ENCODE measurements around the gene SMPDL3A. TPM values are rescaled to one million over a fixed set of nuclear protein-coding genes. Genes with fewer than 3 reads are reported as not detected.
A peak's percentile ranks its signal among the peaks of the same experiment; 100 is the strongest.

SMPDL3A gene
- total RNA-seq, 1 experiment from 2014 or later = 2.4 TPM

DNA sequence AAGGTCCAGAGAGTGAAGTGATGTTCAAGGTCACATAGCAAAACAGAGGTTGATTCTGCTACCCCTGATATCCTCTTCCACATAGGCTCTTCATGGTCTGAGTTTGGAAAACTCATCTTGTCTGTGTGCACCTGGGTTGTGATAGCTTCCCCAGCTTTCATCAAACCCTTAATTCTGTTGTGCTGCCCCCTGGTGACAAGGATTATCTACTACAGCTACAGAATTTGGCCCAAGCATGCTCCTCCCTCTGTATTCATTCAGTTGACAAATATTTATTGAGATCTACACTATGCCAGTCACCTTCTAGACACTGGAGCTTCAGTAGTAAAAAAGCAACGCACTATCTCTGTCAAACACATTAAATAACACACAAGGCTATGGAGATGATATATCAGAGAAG is 50.4 kb downstream of the SMPDL3A start:
- no peaks in the 10 kb centered on the region for H3K79me2 ChIP-seq (ENCODE audit: low read depth)
- no peaks in the 10 kb centered on the region for H3F3A ChIP-seq (ENCODE audit: insufficient read depth, low read depth)
- peak; percentile 48 to 54 for DNase-seq
- H4K20me1 ChIP-seq (ENCODE audit: insufficient read depth) = no peaks in the 10 kb centered on the region
- no peaks in the 10 kb centered on the region for H3K4me1 ChIP-seq (replicated peaks; ENCODE audit: insufficient read depth)
- TF ChIP-seq, protein P1, sequence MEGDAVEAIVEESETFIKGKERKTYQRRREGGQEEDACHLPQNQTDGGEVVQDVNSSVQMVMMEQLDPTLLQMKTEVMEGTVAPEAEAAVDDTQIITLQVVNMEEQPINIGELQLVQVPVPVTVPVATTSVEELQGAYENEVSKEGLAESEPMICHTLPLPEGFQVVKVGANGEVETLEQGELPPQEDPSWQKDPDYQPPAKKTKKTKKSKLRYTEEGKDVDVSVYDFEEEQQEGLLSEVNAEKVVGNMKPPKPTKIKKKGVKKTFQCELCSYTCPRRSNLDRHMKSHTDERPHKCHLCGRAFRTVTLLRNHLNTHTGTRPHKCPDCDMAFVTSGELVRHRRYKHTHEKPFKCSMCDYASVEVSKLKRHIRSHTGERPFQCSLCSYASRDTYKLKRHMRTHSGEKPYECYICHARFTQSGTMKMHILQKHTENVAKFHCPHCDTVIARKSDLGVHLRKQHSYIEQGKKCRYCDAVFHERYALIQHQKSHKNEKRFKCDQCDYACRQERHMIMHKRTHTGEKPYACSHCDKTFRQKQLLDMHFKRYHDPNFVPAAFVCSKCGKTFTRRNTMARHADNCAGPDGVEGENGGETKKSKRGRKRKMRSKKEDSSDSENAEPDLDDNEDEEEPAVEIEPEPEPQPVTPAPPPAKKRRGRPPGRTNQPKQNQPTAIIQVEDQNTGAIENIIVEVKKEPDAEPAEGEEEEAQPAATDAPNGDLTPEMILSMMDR (conservative IDR thresholded peaks at IDR 0.05) = peak; percentile 88
- TF ChIP-seq EZH2 (IDR thresholded peaks at IDR 0.05; ENCODE audit: low read depth) = no peak
- no peak overlapping the region for H3K27ac ChIP-seq
- H3K36me3 ChIP-seq (ENCODE audit: low read depth) = no peaks in the 10 kb centered on the region
- H2AFZ ChIP-seq = peak overlapping the region; percentile 30; the same call in 1 of the 2 replicates
- BruUV-seq (replicated peaks) = no TSS peak
- ChIA-PET CTCF (interaction anchor here (0.5 to 2.3 kb wide), 5 partner anchors 51 to 627 kb away, joined by 3 to 18 read pairs (median 3); partner anchors contain the start of gene SMPDL3A), POLR2A (ENCODE audit: unreplicated experiment) (no interaction called here)
- H3K4me3 ChIP-seq = no peak overlapping the region
- no peaks in the 10 kb centered on the region for H3K9me3 ChIP-seq (ENCODE audit: insufficient read depth, low read depth)
- H3K4me2 ChIP-seq = no peak overlapping the region
- intact Hi-C loops (cut with micrococcal nuclease; ENCODE audit: unreplicated experiment) = loop anchor here (1.0 to 5.0 kb wide), 5 partner anchors 47 to 812 kb away; partner anchors contain the start of gene PKIB
- H3K9me2 ChIP-seq (ENCODE audit: insufficient read depth) = no peaks in the 10 kb centered on the region
- H3K27me3 ChIP-seq (ENCODE audit: insufficient read depth, low read depth) = no peaks in the 10 kb centered on the region

DNA sequence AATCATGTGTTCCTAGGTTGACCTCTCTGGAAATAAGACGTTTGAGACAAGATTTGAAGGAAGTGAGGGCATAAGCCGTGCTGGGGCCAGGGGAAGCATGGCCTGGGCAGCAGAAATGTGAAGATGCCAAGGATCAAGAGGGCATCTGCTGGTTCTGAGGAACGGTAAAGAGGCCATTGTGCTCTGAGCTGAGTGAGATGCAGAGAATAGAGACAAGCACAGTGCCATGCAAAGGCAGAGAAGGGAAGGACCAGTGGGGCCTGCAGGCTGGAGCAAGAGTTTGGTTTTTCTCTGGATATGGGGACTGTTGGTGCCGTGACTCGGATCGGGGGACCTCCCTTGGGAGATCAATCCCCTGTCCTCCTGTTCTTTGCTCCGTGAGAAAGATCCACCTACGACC is 50.8 kb downstream of the SMPDL3A start:
- Histone ChIP-seq H3K4me1 (replicated peaks; ENCODE audit: insufficient read depth) (no peaks in the 10 kb centered on the region), H2AFZ (peak overlapping the region; percentile 30; the same call in 1 of the 2 replicates), H4K20me1 (ENCODE audit: insufficient read depth) (no peaks in the 10 kb centered on the region), H3K9me3 (ENCODE audit: insufficient read depth, low read depth) (no peaks in the 10 kb centered on the region), H3K36me3 (ENCODE audit: low read depth) (no peaks in the 10 kb centered on the region), H3K4me3 (no peak overlapping the region), H3K79me2 (ENCODE audit: low read depth) (no peaks in the 10 kb centered on the region), H3K9me2 (ENCODE audit: insufficient read depth) (no peaks in the 10 kb centered on the region), H3K27me3 (ENCODE audit: insufficient read depth, low read depth) (no peaks in the 10 kb centered on the region), H3F3A (ENCODE audit: insufficient read depth, low read depth) (no peaks in the 10 kb centered on the region), H3K4me2 (no peak overlapping the region), H3K27ac (no peak overlapping the region)
- intact Hi-C loops (cut with micrococcal nuclease; ENCODE audit: unreplicated experiment) = loop anchor here (1.0 to 5.0 kb wide), 5 partner anchors 48 to 813 kb away; partner anchors contain the start of gene PKIB
- ChIA-PET CTCF (interaction anchor here (0.6 to 2.3 kb wide), 2 partner anchors 109 to 348 kb away, joined by 3 to 18 read pairs; no protein-coding TSS in a partner anchor), POLR2A (ENCODE audit: unreplicated experiment) (no interaction called here)
- TF ChIP-seq, protein P1 (conservative IDR thresholded peaks at IDR 0.05) = no peak
- TF ChIP-seq EZH2 (IDR thresholded peaks at IDR 0.05; ENCODE audit: low read depth) = no peak
- no TSS peak for BruUV-seq (replicated peaks)
- no peak for DNase-seq

DNA sequence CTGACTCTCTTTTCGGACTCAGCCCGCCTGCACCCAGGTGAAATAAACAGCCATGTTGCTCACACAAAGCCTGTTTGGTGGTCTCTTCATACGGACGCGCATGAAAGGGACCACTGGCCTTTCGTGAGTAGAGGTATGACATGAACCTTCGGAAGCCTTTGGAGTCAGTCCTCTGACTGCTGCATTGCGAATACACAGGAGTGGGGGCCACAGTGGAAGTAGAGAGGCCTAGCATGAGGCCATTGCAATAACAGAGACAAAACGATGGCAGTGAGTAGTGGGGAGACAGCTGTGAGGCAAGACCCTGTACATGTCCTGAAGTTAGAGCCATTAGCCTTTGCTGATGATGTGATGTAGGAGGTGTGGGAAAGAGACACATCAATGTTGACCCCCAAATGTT is 56.4 kb downstream of the SMPDL3A start:
- Histone ChIP-seq H3K9me3 (ENCODE audit: insufficient read depth, low read depth) (no peaks in the 10 kb centered on the region), H3K27ac (no peak overlapping the region), H3F3A (ENCODE audit: insufficient read depth, low read depth) (no peaks in the 10 kb centered on the region), H2AFZ (no peak overlapping the region), H3K36me3 (ENCODE audit: low read depth) (no peaks in the 10 kb centered on the region), H3K4me2 (no peak overlapping the region; the same call in 1 of the 2 replicates), H4K20me1 (ENCODE audit: insufficient read depth) (no peaks in the 10 kb centered on the region), H3K4me3 (no peak overlapping the region), H3K79me2 (ENCODE audit: low read depth) (no peaks in the 10 kb centered on the region), H3K4me1 (replicated peaks; ENCODE audit: insufficient read depth) (no peaks in the 10 kb centered on the region), H3K9me2 (ENCODE audit: insufficient read depth) (0 out of 2 replicates have a peak, but pooled peaks cover 7% of the 10 kb centered on the region), H3K27me3 (ENCODE audit: insufficient read depth, low read depth) (no peaks in the 10 kb centered on the region)
- intact Hi-C loops (cut with micrococcal nuclease; ENCODE audit: unreplicated experiment) = no loop called here
- DNase-seq = no peak
- TF ChIP-seq, protein P1 (conservative IDR thresholded peaks at IDR 0.05) = no peak
- TF ChIP-seq EZH2 (IDR thresholded peaks at IDR 0.05; ENCODE audit: low read depth) = no peak
- ChIA-PET POLR2A (ENCODE audit: unreplicated experiment) (no interaction called here), CTCF (no interaction called here)
- BruUV-seq (replicated peaks) = no TSS peak

Data from PC-9 (cell line).